Left renal cortex interstitium (tissue), 4 donors: Measurements from ENCODE around the gene ANXA10. TPM values are rescaled to one million over a fixed set of nuclear protein-coding genes. Genes with fewer than 3 reads are reported as not detected.

ENCODE experiments used
- DNase-seq, 4 donors: peaks; one replicate each; pipeline ENCODE4 v3.0.0-alpha.2; 2013; ENCODE audit warnings: low read depth in 4 of 4, low spot score in 2 of 4, missing footprints in 1 of 4
- polyA plus RNA-seq, 4 donors: library from polyadenylated mRNA; unstranded; fragments of 120-200 nt; gene quantifications; one replicate each; pipeline ENCODE4 v1.2.1, GENCODE V29; 2013; ENCODE audit not compliant: insufficient read length in 4 of 4

Gene ANXA10, protein sequence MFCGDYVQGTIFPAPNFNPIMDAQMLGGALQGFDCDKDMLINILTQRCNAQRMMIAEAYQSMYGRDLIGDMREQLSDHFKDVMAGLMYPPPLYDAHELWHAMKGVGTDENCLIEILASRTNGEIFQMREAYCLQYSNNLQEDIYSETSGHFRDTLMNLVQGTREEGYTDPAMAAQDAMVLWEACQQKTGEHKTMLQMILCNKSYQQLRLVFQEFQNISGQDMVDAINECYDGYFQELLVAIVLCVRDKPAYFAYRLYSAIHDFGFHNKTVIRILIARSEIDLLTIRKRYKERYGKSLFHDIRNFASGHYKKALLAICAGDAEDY
- under 1 TPM in 3 of 4 donors, not detected in 1; 0.21 to 0.34 (median 0.25) TPM for polyA plus RNA-seq

GRCh38 chr4:168092176-168092712 lies at the start of gene ANXA10:
TSS of gene ANXA10 (plus strand) at chr4:168092537. CDS start at chr4:168092701, 164 bp downstream.
- no peak for DNase-seq

GRCh38 chr4:168045354-168045753 lies 47.0 kb upstream of the ANXA10 start:
- DNase-seq: no peak

DNA sequence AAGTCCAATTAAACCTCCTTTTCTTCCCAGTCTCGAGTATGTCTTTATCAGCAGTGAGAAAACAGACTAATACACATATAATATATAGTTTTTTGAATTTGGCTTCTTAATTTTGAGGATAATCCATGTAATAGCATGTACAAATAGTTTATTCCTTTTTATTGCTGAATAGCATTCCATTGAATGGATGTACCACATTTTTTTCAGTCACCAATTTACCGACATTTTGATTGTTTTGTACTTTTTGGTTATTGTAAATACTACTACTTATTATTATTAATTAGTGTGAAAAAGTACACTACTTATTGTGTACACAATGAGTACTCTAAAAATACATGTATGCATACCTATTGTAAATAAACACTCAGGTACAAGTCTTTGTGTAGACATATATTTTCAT lies 42.3 kb upstream of the ANXA10 start:
- DNase-seq: no peak

GRCh38 chr4:168051526-168051925 lies 40.8 kb upstream of the ANXA10 start:
- DNase-seq: no peak

GRCh38 chr4:168057412-168057811 lies 34.9 kb upstream of the ANXA10 start:
- no peak for DNase-seq

- no peak for DNase-seq
Measured at GRCh38 chr4:168059251-168059650, 33.1 kb upstream of the ANXA10 start.

GRCh38 chr4:168063031-168063430 lies 29.3 kb upstream of the ANXA10 start:
- no peak for DNase-seq

DNA sequence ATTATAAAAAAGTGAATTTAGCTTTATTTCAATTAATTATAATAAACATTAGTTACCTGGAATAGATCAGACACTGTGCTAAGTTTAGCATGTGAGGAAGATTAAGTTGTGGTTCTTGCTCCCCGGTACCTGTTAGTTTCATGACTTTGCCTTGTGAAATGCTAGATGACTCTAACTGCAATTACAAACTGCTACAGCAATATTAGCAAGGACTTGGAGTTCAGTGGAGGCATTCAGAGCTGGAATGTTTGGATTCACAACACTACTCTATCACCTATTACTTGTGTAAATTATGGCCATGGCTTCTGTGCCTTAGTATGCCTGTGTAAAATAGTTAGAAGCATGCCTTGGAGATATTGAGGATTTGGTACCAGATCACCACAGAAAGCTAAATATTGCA lies 21.4 kb upstream of the ANXA10 start:
- DNase-seq: no peak

DNA sequence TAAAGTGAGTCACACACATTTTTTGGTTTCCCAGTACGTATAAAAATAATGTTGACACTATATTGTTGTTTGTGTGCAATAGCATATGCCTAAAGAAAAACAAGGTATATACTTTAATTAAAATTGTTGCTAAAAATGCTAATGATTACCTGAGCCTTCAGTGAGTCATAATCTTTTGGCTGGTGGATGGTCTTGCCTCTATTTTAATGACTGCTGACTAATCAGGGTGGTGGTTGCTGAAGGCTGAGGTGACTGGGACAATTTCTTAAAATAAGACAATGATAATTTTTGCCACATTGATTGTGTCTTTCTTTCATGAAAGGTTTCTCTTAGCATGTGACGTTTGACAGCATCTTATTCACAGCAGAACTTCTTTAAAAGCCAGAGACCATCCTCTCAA lies 21.0 kb upstream of the ANXA10 start:
- no peak for DNase-seq

DNA sequence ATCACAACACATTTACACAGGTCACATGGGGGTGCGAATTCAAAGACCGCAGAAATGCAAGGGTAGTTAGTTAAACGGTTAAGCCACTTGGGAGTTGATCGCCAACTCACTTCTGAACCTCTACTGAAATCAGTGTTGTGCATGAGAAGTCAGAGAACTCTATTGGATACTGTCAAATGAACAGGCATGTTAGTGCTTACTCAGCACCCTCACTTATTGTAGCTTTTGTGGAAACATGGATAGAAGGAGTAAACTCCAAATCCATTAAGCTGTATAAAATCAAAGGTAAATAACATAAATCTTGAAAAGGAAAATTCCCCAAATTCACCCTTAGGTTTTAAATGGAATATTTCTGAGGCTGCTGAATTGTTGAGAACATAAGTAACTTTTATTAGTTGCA lies 17.5 kb upstream of the ANXA10 start:
- no peak for DNase-seq

- DNase-seq: peak; percentile 23 to 55 (median 42)
Measured at GRCh38 chr4:168076989-168077725, 15.2 kb upstream of the ANXA10 start.

- DNase-seq: no peak
Measured at GRCh38 chr4:168077726-168078239, 14.6 kb upstream of the ANXA10 start.

DNA sequence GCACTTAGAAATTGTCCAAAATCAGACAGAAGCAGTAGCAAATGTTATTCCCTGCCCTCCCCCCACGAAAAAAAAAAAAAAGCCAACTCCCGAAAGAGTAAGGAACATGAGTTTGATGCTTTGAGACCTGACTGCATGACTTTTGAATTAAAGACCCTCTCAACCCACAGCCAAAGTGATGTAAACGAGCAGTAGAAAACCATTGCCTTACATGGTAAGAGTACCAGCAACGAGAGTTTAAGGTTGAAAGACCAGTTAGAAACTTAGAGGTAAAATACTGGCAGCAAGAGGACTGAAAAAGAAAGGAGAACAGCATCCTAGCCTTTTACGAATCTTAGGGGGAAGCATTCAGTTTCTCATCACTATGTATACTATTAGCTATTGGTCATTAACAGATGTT lies 10.0 kb upstream of the ANXA10 start:
- DNase-seq: no peak

DNA sequence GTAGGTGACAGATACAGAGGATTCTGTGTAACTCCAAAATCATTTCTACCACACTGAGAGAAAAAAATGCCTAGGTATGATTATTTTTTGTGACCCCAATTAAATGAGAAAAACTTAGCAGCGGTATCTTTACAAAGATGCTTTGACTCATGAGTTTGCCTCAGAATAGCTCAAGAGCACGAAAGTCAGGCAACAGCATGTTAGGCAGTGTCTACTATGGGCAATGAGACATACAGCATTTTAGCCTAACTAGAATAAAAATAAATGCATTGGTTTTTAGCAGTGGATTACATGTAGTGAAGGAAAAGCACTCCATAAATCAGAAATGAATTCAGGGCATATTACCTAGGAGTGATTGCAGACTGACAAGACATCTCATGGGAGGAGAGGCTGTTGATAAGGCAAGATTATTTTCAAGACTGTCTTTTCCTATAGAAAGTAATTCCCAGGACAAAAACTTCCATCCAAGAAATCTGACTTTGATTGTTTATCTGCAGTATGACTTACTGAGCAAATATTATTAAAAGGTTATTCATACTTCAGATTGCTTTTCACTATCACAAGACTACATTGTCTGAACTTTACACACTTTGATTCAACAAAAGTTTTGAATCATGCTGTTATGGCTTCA lies 3.6 kb downstream of the ANXA10 start:
- no peak for DNase-seq

DNA sequence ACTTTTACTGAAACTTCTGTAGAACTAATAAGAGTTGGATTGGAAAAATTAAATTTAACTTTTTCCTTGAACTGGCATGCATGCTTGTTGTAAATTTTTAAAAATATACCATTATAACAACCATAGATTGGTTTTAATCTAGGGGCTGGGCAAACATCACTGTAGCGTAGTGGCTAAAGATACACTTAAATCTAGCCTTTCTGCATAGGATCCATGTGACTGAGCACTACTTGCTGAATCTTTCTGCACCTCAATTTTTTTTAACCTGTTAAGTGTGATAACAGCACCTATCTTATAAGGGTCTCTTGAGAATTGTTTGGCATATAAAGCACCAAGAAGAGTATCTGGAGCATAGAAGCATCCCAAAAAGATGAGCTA lies 4.1 kb downstream of the ANXA10 start:
- no peak for DNase-seq

GRCh38 chr4:168097161-168097560 lies 4.8 kb downstream of the ANXA10 start:
- no peak for DNase-seq

GRCh38 chr4:168098248-168098717 lies 5.9 kb downstream of the ANXA10 start:
- DNase-seq: no peak

GRCh38 chr4:168099195-168099594 lies 6.9 kb downstream of the ANXA10 start:
- DNase-seq: no peak

DNA sequence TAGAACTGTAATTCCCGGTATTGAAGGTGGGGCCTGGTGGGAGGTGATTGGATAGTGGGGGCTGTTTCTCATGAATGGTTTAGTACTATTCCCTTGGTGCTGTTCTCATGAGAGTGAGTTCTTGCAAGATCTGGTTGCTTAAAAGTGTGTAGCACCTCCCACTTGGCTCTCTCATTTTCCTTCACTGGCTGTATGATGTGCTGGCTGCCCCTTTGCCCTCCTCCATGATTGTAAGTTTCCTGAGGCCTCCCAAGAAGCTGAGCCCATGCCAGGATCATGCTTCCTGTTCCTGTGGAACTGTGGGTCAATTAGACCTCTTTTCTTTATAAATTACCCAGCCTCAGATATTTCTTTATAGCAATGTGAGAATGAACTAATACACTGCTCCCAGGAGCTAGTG lies 8.7 kb downstream of the ANXA10 start:
- no peak for DNase-seq

DNA sequence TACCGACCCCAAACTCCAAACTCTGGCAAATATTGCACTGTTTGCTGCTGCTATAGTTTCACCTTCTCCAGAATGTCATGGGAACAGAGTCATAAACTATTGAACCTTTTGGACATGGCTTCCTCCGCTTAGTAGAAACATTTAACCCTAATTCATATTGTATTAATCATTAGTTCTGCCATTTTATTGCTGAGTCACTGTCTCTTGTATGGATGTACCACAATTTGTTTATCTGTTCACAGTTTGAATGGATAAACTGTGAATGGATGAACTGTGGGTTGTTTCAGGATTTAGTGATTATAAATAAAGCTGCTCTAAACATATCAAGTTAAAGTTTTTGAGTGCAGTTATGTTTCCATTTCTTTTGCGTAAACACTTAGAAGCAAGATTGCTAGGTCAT lies 10.1 kb downstream of the ANXA10 start:
- DNase-seq: no peak

- no peak for DNase-seq
Measured at GRCh38 chr4:168109527-168109926, 17.2 kb downstream of the ANXA10 start.
